ENCODE results near the gene OR8D1.
A peak's percentile ranks its signal among the peaks of the same experiment; 100 is the strongest.
"Not testable (repeated sequence)": the region's sequence is repeated elsewhere in the genome, so short reads cannot be mapped to it uniquely, and the experiment has no call there.

Gene OR8D1

GRCh38 chr11:124278261-124278660 lies 35.5 kb downstream of the OR8D1 start:
- no peak for DNase-seq

- DNase-seq = peak; percentile 69
These were observed 35.9 kb downstream of the OR8D1 start for GRCh38 chr11:124277804-124278203.

DNA sequence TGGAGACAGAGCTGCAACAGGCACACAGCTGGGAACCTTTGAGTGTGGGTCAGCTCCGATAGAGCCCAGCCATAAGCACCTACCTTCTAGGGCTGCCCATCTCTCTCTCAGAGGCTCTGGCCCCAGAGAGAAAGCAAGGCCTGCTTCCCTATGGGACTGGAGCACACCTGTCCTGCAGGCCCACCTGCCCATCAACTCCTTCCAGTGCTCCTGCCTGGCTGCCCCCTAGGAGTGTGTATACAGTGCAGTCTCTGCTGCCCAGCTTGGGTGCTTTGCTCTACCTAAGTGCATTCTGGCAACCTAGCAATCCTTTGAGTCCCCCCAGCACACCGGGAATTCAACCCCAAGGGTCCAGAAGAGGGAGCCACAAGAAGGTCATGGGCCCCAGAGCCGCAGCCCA lies 36.5 kb downstream of the OR8D1 start:
- no peak for DNase-seq

DNA sequence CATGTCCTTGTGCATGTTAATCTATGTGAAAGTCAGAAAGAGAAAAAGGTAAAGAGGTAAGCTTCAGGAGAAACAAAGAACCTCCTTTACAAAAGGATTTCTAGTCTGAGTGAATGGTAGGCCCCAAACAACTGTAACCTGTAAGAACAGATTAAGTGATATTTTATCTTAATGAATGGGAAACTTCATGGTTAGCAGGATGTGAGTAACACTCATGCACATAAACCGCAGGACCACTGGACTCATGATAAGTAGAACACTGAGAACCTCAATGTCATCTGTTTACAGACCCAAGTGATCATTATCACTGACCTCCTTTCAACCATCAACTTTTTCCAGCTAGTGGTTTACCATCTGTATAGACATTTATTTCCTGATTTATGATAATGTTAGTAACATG lies 37.7 kb downstream of the OR8D1 start:
- DNase-seq = peak; percentile 91

DNA sequence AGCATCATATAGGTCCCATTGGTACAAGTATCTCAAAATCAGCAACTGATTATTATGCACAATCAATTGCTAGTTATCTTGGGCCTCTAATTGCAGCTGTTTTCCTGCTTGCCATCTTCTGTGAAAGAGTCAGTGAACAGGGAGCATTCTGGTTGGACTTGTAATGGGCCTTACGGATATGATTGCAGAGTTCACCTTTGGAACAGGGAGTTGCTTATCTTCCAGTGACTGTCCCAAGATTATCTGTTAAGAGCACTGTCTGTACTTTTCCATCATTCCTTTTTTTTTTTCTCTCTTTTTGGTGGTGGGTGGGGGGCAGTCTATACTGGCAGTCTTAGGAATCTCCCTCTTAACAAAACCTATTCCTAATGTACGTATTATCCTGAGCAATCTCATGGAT lies 39.7 kb downstream of the OR8D1 start:
- no peak for DNase-seq

GRCh38 chr11:124270886-124271285 lies 42.9 kb downstream of the OR8D1 start:
- not testable (repeated sequence) for DNase-seq

DNA sequence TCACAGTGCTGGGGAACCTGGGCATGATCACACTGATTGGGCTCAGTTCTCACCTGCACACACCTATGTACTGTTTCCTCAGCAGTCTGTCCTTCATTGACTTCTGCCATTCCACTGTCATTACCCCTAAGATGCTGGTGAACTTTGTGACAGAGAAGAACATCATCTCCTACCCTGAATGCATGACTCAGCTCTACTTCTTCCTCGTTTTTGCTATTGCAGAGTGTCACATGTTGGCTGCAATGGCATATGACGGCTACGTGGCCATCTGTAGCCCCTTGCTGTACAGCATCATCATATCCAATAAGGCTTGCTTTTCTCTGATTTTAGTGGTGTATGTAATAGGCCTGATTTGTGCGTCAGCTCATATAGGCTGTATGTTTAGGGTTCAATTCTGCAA lies 48.7 kb downstream of the OR8D1 start:
- not testable (repeated sequence) for DNase-seq

GRCh38 chr11:124256076-124256475 lies 57.7 kb downstream of the OR8D1 start, which contains the start of gene OR8G5:
Gene OR8G5, plus strand, starts transcription at chr11:124256376. Its CDS starts 8,556 bp downstream, at chr11:124264932.
- DNase-seq = no peak

All from hematopoietic multipotent progenitor cell treated with erythropoietin and hydrocortisone succinate and interleukin-3 and kit ligand, for 6 days (in vitro differentiated cells).